Activated CD4-positive, alpha-beta T cell treated with anti-CD3 and anti-CD28 coated beads, Interleukin-2, amount 10 ng/mL, durations not matched to agents 7 days and 5 days (primary cell): ENCODE data around the gene S100A12. TPM values are rescaled to one million over a fixed set of nuclear protein-coding genes. Genes with fewer than 3 reads are reported as not detected.

Experiments
- CTCF ChIA-PET: fragments of 350-600 bp; sonication (Branson Sonifier 250); formaldehyde crosslinking; loops from one replicate; lab custom pipeline; 2021; ENCODE audit warnings: antibody characterized with exemption; lab: Charles Lee
- POLR2A ChIA-PET: fragments of 350-600 bp; sonication (Branson Sonifier 250); formaldehyde crosslinking; loops from one replicate; lab custom pipeline; 2021; ENCODE audit warnings: antibody characterized with exemption; lab: Charles Lee
- DNase-seq: peaks from one replicate; pipeline ENCODE4 v3.0.0-alpha.2; 2020
- H3K27ac Mint-ChIP-seq: one replicate; pipeline ENCODE4 v1.8.0; 2021; ENCODE audit warnings: mild to moderate bottlenecking, moderate library complexity, mixed read lengths
- H3K27me3 Mint-ChIP-seq: one replicate; pipeline ENCODE4 v1.8.0; 2021; ENCODE audit warnings: mixed read lengths
- H3K36me3 Mint-ChIP-seq: one replicate; pipeline ENCODE4 v1.8.0; 2021; ENCODE audit warnings: low read depth, mixed read lengths
- H3K4me1 Mint-ChIP-seq: one replicate; pipeline ENCODE4 v1.8.0; 2021; ENCODE audit warnings: mixed read lengths
- H3K4me3 Mint-ChIP-seq: one replicate; pipeline ENCODE4 v1.8.0; 2021; ENCODE audit warnings: mild to moderate bottlenecking, moderate library complexity, mixed read lengths
- H3K9me3 Mint-ChIP-seq: one replicate; pipeline ENCODE4 v1.8.0; 2021; ENCODE audit warnings: mixed read lengths
- total RNA-seq, 2 experiments: library from RNA; stranded (reverse); gene quantifications; one replicate each; pipeline ENCODE4 v1.2.3, GENCODE V29; 2021

S100A12 gene
- total RNA-seq, 2 experiments from 2014 or later: not detected

DNA sequence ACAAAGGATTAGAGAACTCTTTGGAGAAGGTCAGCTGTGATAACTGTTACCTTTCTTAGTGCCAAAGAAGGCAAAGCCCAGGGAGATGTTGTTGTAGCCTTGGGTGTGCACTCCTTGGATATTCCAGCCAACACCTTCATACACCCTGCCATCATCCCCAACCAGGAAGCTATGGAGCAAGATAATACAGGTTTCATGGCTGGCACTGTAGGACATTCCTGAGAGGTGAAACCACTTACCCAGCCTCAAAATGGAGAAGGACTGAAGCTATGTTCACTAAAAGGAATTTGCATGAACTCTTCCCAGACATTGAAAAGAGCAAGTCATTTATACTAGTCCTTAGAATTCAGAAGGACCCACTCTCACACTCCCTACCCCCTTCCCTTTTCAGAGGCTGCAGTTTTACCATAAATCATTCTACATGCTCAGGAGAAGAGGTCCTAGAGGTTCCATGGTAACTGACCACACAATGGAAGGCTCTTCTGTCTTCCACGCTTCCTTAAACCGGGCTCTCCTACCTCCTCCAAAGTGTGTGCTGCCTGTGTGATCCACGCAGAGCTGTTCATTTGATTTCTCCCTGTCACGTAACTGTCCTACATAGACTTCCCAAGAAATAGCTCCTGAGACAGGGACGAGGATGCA lies 32.3 kb downstream of the S100A12 start:
- peaks cover 59% of the 10 kb centered on the region for H3K4me1 Mint-ChIP-seq

DNA sequence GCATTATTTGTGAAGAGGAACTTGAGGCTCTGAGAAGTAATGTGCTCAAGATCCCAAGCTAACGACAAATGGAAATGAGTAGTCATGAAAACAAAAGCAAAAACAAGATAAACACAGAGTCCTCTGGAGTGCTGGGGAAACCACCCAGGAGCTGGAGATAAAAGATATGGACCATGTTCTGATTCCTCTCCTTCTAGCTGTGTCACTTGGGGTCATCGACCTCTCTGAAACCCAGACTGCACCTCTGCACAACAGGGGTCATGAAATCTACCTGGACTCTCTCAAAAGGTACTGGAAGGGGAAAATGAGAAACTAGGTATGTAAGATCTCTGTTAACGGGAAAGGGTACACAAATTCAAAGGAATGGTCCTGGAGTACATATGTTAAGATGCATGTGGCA lies 33.2 kb downstream of the S100A12 start:
- H3K4me1 Mint-ChIP-seq: peaks cover 59% of the 10 kb centered on the region
- no peak overlapping the region for H3K4me3 Mint-ChIP-seq
- H3K9me3 Mint-ChIP-seq: no peaks in the 10 kb centered on the region
- no peaks in the 10 kb centered on the region for H3K36me3 Mint-ChIP-seq
- peaks cover 27% of the 10 kb centered on the region for H3K27me3 Mint-ChIP-seq
- CTCF ChIA-PET: interaction anchor here (1.0 kb wide), 1 partner anchor 13 kb away, joined by 5 read pairs; no protein-coding TSS in a partner anchor
- H3K27ac Mint-ChIP-seq: no peak overlapping the region
- DNase-seq: no peak
- POLR2A ChIA-PET: no interaction called here

More for the DNA sequence above, 32.3 kb downstream of the S100A12 start:
- Mint-ChIP-seq H3K27me3 (peaks cover 26% of the 10 kb centered on the region), H3K36me3 (no peaks in the 10 kb centered on the region), H3K27ac (no peak overlapping the region), H3K4me3 (no peak overlapping the region), H3K9me3 (no peaks in the 10 kb centered on the region)
- POLR2A ChIA-PET: no interaction called here
- CTCF ChIA-PET: no interaction called here
- no peak for DNase-seq

DNA sequence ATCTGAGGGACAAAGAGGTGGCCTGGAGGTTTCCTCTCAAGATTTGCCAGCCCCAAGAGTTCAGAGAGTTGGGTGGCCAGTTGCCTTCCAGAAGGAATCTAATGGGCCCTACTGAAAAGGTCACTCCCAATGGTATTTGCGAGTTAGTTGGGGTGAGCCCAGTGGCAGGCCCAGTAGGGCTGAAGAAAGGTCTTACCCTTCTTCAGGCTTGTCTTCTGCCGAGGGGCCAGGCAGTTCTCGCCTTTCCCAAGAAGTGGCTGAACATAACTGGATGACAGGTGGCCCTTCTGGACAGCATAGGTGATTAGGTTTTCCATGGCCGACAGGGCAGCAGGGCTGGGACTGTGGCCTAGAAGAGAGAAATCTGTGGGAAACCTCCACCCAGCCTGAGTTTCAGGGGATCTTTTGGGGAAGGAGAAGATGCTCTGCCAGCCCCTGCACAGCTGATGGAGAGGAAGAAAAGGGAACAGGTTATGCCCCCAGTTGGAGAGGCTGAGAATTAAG lies 33.9 kb downstream of the S100A12 start:
- POLR2A ChIA-PET: no interaction called here

DNA sequence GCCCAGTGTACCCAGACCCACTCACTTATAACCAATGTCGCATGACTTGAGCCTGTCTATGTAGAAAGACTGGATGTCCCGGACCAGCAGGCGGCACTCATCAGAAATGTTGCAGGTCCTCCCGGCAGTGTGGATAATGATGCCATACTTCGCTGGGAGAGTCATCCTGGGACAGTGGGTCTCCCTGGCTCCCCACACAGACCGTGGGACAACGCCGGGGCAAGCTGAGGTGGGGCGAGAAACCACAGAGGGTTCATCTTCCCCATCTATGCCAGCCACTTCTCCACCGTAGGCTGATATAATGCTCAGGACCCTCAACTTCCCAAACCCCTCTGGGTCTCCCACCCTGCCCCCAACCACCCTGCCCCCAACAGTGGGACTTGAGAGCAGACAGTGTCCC lies 35.1 kb downstream of the S100A12 start:
- Mint-ChIP-seq H3K27me3 (peaks cover 20% of the 10 kb centered on the region), H3K4me1 (peaks cover 46% of the 10 kb centered on the region), H3K27ac (no peak overlapping the region), H3K36me3 (no peaks in the 10 kb centered on the region), H3K4me3 (no peak overlapping the region), H3K9me3 (no peaks in the 10 kb centered on the region)
- DNase-seq: no peak
- ChIA-PET CTCF (no interaction called here), POLR2A (no interaction called here)

More for the DNA sequence above, 33.9 kb downstream of the S100A12 start:
- CTCF ChIA-PET: interaction anchor here (1.0 kb wide), 1 partner anchor 12 kb away, joined by 5 read pairs; no protein-coding TSS in a partner anchor
- Mint-ChIP-seq H3K9me3 (no peaks in the 10 kb centered on the region), H3K4me3 (no peak overlapping the region), H3K27me3 (peaks cover 24% of the 10 kb centered on the region), H3K4me1 (peaks cover 57% of the 10 kb centered on the region), H3K36me3 (no peaks in the 10 kb centered on the region), H3K27ac (no peak overlapping the region)
- no peak for DNase-seq

DNA sequence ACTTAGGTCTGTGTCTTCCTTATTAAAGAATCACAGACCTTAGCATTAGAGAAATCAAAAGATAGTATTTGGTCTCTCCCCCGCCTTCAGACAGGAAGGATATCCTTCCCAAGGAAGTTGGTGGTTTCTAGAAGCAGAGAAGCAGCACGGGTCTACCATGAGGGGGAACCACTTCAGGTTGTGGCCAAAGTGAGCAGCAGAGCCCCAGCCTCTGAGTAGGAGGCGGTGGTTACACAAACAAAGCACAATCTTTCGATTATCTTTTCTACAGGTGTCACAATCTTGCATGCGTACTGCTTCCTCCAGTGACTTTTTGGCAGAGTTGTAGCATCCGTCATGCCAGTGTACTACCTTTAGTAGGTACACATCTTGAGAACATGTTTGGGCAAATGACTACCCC lies 35.6 kb downstream of the S100A12 start:
- H3K27me3 Mint-ChIP-seq: peaks cover 22% of the 10 kb centered on the region
- ChIA-PET CTCF (no interaction called here), POLR2A (no interaction called here)
- DNase-seq: no peak
- H3K36me3 Mint-ChIP-seq: no peaks in the 10 kb centered on the region
- no peaks in the 10 kb centered on the region for H3K9me3 Mint-ChIP-seq
- H3K4me1 Mint-ChIP-seq: peaks cover 40% of the 10 kb centered on the region
- H3K4me3 Mint-ChIP-seq: no peak overlapping the region
- H3K27ac Mint-ChIP-seq: no peak overlapping the region

DNA sequence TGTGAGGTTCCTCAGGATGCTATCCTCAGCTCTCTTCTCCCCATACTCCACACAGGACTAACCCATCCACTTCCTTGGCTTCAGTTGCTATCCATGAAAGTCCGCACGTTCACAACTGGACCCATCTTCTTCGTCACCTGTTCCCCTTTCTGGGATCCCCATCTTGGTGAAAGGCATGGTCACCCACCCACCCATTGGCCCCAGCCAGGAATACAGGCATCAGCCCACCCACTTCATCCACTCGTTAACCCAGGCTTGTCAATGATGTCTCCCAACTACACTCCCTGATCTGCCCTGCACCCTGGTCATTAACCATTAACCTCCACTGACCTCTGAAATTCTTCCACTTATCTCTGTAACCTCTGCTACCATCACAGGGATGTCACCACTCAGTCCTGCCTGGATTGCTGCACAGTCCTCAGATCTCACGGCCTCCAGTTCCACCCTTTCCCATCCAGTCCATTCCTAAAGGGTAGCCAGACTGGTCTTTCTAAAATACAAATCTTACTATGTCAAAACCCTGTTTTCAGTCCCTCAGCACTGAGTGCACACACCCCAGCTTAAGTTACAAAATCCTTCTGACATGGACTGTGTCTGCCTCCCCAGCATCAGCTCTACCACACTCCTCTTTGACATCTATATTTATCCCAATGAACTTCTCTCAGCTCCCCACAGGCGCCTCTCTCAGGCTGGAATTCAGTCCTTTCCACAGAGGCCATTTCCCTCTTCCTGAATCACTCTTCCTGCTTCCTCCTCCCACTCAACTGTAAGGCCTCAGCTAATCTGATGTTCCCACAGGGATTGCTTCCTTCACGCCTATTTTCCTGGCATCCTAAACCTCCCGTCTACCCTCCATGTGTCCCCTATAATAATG lies 37.2 kb downstream of the S100A12 start:
- Mint-ChIP-seq H3K4me1 (peaks cover 25% of the 10 kb centered on the region), H3K27ac (no peak overlapping the region), H3K36me3 (no peaks in the 10 kb centered on the region), H3K9me3 (no peaks in the 10 kb centered on the region), H3K4me3 (no peak overlapping the region), H3K27me3 (peaks cover 19% of the 10 kb centered on the region)
- CTCF ChIA-PET: no interaction called here
- POLR2A ChIA-PET: no interaction called here
- DNase-seq: no peak

DNA sequence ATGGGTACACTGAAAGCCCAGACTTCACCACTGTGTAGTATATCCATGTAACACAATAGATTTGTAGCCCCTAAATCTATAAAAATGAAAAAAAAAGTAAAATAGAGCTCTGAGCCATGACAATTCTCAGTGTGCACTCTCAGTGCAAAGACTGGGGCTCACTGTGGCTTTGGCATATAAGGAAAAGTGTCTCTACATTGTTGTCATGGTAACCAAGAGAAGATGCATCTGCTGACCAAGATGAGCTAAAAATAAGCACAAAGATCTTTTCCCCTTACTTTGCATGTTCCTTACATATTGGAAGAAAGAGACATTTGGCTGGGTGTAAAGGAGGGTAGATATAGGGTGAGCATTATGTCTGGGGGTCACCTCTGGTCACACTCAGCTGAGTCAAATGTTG lies 38.8 kb downstream of the S100A12 start:
- H3K9me3 Mint-ChIP-seq: peaks cover 4% of the 10 kb centered on the region
- peaks cover 16% of the 10 kb centered on the region for H3K27me3 Mint-ChIP-seq
- DNase-seq: no peak
- H3K27ac Mint-ChIP-seq: no peak overlapping the region
- H3K4me3 Mint-ChIP-seq: no peak overlapping the region
- ChIA-PET CTCF (no interaction called here), POLR2A (no interaction called here)
- no peaks in the 10 kb centered on the region for H3K36me3 Mint-ChIP-seq
- H3K4me1 Mint-ChIP-seq: peaks cover 17% of the 10 kb centered on the region

DNA sequence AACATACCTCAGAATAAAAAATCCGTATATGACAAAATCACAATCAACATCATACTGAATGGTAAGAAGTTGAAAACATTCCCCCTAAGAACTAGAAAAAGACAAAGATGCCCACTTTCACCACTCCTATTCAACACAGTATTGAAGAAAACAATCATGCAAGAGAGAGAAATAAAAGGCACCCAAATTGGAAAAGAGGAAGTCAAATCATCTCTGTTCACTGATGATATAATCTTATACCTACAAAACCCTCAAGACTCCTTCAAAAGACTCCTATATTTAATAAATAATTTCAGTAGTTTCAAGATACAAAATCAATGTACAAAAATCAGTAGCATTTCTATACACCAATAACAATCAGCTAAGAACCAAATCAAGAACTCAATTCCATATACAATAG lies 41.5 kb downstream of the S100A12 start:
- no peak overlapping the region for H3K4me3 Mint-ChIP-seq
- no peaks in the 10 kb centered on the region for H3K36me3 Mint-ChIP-seq
- no peaks in the 10 kb centered on the region for H3K4me1 Mint-ChIP-seq
- H3K9me3 Mint-ChIP-seq: peaks cover 11% of the 10 kb centered on the region
- DNase-seq: no peak
- ChIA-PET POLR2A (no interaction called here), CTCF (no interaction called here)
- H3K27ac Mint-ChIP-seq: no peak overlapping the region
- H3K27me3 Mint-ChIP-seq: peaks cover 23% of the 10 kb centered on the region

DNA sequence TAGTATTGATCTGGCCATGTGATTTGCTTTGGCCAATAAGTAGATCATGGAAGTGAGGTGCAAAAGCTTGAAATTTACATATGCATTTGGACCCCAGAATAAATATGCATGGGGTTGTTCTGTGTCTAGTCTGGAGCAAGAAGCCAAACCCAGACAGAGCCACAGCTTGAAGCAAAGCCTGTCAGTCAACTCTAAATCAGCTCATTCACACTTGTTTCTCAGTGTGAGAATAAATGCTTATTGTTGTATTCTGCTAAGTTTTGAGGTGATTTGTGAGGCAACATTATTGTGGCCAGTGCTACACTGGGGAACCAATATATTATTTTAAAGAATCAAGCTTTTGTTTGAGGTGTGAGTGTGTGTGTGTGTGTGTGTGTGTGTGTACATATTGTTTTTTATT lies 50.5 kb downstream of the S100A12 start:
- DNase-seq: no peak
- Mint-ChIP-seq H3K36me3 (no peaks in the 10 kb centered on the region), H3K27ac (no peak overlapping the region), H3K27me3 (peaks cover 14% of the 10 kb centered on the region), H3K9me3 (peaks cover 12% of the 10 kb centered on the region), H3K4me3 (no peak overlapping the region), H3K4me1 (no peaks in the 10 kb centered on the region)
- CTCF ChIA-PET: no interaction called here
- POLR2A ChIA-PET: no interaction called here

Other genes with a start within 250 kb of the S100A12 start
- gene SPRR2G, start 224.7 kb downstream of the S100A12 start, total RNA-seq: not detected
- not detected for gene LELP1, start 172.2 kb downstream of the S100A12 start, total RNA-seq
- not detected for gene PRR9, start 158.0 kb downstream of the S100A12 start, total RNA-seq
- not detected for gene LORICRIN, start 115.9 kb downstream of the S100A12 start, total RNA-seq
- gene PGLYRP3, start 62.7 kb downstream of the S100A12 start, total RNA-seq: not detected
- not detected for gene PGLYRP4, start 26.8 kb downstream of the S100A12 start, total RNA-seq
- gene S100A9, start 17.8 kb downstream of the S100A12 start, total RNA-seq: under 1 TPM in 1 of 2 experiments, not detected in 1; 0.77 TPM
- not detected for gene S100A8, start 15.5 kb upstream of the S100A12 start, total RNA-seq
- not detected for gene S100A7A, start 40.9 kb upstream of the S100A12 start, total RNA-seq
- not detected for gene S100A7, start 85.0 kb upstream of the S100A12 start, total RNA-seq
- 100 to 1,000 TPM; 444 to 557 TPM for gene S100A6, start 160.4 kb upstream of the S100A12 start, total RNA-seq
- gene S100A5, start 165.3 kb upstream of the S100A12 start, total RNA-seq: 1 to 10 TPM; 3.0 to 3.8 TPM
- gene S100A4, start 170.2 kb upstream of the S100A12 start, total RNA-seq: 100 to 1,000 TPM; 678 to 905 TPM
- gene S100A3, start 173.6 kb upstream of the S100A12 start, total RNA-seq: not detected
- 1 to 10 TPM in 1 of 2 experiments, under 1 TPM in 1; 0.50 to 1.8 TPM for gene S100A2, start 190.2 kb upstream of the S100A12 start, total RNA-seq
- gene S100A16, start 237.5 kb upstream of the S100A12 start, total RNA-seq: not detected
- gene S100A14, start 240.7 kb upstream of the S100A12 start, total RNA-seq: not detected